ENCODE data around the gene RAB8B.

- TF ChIP-seq CTCF (IDR thresholded peaks at IDR 0.05) (no peak), POLR2A (IDR thresholded peaks at IDR 0.05) (no peak)
Measured at GRCh38 chr15:63140936-63141335, 48.5 kb upstream of the RAB8B start.

Measured in breast epithelium (tissue), 3 donors.